ENCODE measurements around the gene KLHL3. TPM values are rescaled to one million over a fixed set of nuclear protein-coding genes. Genes with fewer than 3 reads are reported as not detected.

The KLHL3 gene
- total RNA-seq, 1 donor from 2014 or later = 4.4 TPM

- ATAC-seq = no peak
Observed at GRCh38 chr5:137630972-137631370, 104.9 kb downstream of the KLHL3 start.

- peak; percentile 49 for ATAC-seq
Observed at GRCh38 chr5:137630216-137630971, 105.5 kb downstream of the KLHL3 start.

- peak; percentile 84 for ATAC-seq
Observed at GRCh38 chr5:137629646-137630045, 106.2 kb downstream of the KLHL3 start.

GRCh38 chr5:137627706-137628105, 108.2 kb downstream of the KLHL3 start:
- no peak for ATAC-seq

- ATAC-seq = no peak
Observed at GRCh38 chr5:137627293-137627692, 108.6 kb downstream of the KLHL3 start.

- ATAC-seq = no peak
Observed at GRCh38 chr5:137624786-137625349, 111.0 kb downstream of the KLHL3 start.

- ATAC-seq = peak; percentile 85
Observed at GRCh38 chr5:137622850-137623249, 113.0 kb downstream of the KLHL3 start.

- peak; percentile 97 for ATAC-seq
Observed at GRCh38 chr5:137621861-137622823, 113.7 kb downstream of the KLHL3 start.

- ATAC-seq = no peak
Observed at GRCh38 chr5:137621306-137621705, 114.6 kb downstream of the KLHL3 start.

- ATAC-seq = no peak
Observed at GRCh38 chr5:137619191-137619870, 116.6 kb downstream of the KLHL3 start.

- no peak for ATAC-seq
Observed at GRCh38 chr5:137618476-137618875, 117.4 kb downstream of the KLHL3 start.

GRCh38 chr5:137617528-137618205, 118.2 kb downstream of the KLHL3 start:
- ATAC-seq = no peak

- ATAC-seq = no peak
Observed at GRCh38 chr5:137616046-137616445, 119.8 kb downstream of the KLHL3 start.

GRCh38 chr5:137615171-137615775, 120.6 kb downstream of the KLHL3 start:
- ATAC-seq = no peak

- no peak for ATAC-seq
Observed at GRCh38 chr5:137613554-137614265, 122.2 kb downstream of the KLHL3 start.

GRCh38 chr5:137612576-137612975, 123.3 kb downstream of the KLHL3 start:
- ATAC-seq = no peak

GRCh38 chr5:137611794-137612435, 124.0 kb downstream of the KLHL3 start:
- ATAC-seq = no peak

GRCh38 chr5:137611011-137611580, 124.8 kb downstream of the KLHL3 start:
- ATAC-seq = no peak

- no peak for ATAC-seq
Observed at GRCh38 chr5:137610598-137610997, 125.3 kb downstream of the KLHL3 start.

- ATAC-seq = no peak
Observed at GRCh38 chr5:137609127-137609526, 126.8 kb downstream of the KLHL3 start.

All from esophagus mucosa (tissue), 1 donor.